HUES48 (cell line): ENCODE data around the gene MMP24.
"Not testable (repeated sequence)": the region's sequence is repeated elsewhere in the genome, so short reads cannot be mapped to it uniquely, and the experiment has no call there.

Experiments used
- H3K27ac ChIP-seq: one replicate; pipeline ENCODE4 v1.7.0; 2013; ENCODE audit warnings: low read depth, low read length, inconsistent platforms
- H3K27me3 ChIP-seq: 2 replicates; pipeline ENCODE4 v1.6.1; 2013; ENCODE audit warnings: mild to moderate bottlenecking, low read length; ENCODE audit not compliant: control insufficient read depth, insufficient read depth
- H3K36me3 ChIP-seq: 2 replicates; pipeline ENCODE4 v1.6.1; 2013; ENCODE audit warnings: low read length; ENCODE audit not compliant: control insufficient read depth, insufficient read depth
- H3K4me1 ChIP-seq: 2 replicates; pipeline ENCODE4 v1.6.1; 2013; ENCODE audit warnings: mild to moderate bottlenecking, low read length; ENCODE audit not compliant: control insufficient read depth, insufficient read depth
- H3K4me3 ChIP-seq: 2 replicates; pipeline ENCODE4 v1.5.1; 2013; ENCODE audit warnings: mild to moderate bottlenecking, low read depth, low read length
- H3K9ac ChIP-seq: 2 replicates; pipeline ENCODE4 v1.6.1; 2013; ENCODE audit warnings: mild to moderate bottlenecking, low read depth, low read length, moderate library complexity
- H3K9me3 ChIP-seq: 2 replicates; pipeline ENCODE4 v1.6.1; 2013; ENCODE audit warnings: low read length; ENCODE audit not compliant: control insufficient read depth, insufficient read depth

MMP24 gene

GRCh38 chr20:35260426-35260825 is 33.9 kb downstream of the MMP24 start:
- H3K9me3 ChIP-seq, result no peaks in the 10 kb centered on the region
- H3K27ac ChIP-seq, result peak overlapping the region; percentile 91
- peaks cover 11% of the 10 kb centered on the region for H3K36me3 ChIP-seq
- H3K4me3 ChIP-seq, result no peak overlapping the region
- no peaks in the 10 kb centered on the region for H3K27me3 ChIP-seq
- no peak overlapping the region for H3K9ac ChIP-seq
- H3K4me1 ChIP-seq, result peaks cover 44% of the 10 kb centered on the region

- H3K9ac ChIP-seq, H3K36me3 ChIP-seq, H3K27me3 ChIP-seq, H3K4me3 ChIP-seq, H3K9me3 ChIP-seq: not testable (repeated sequence)
- peak overlapping the region; percentile 91 for H3K27ac ChIP-seq
- H3K4me1 ChIP-seq, result peaks cover 44% of the 10 kb centered on the region
Measured at GRCh38 chr20:35262321-35262720, 35.8 kb downstream of the MMP24 start.

GRCh38 chr20:35262731-35263531 is 36.4 kb downstream of the MMP24 start:
- Histone ChIP-seq H3K9ac (peak overlapping the region; percentile 87), H3K27ac (peak overlapping the region; percentile 100), H3K4me1 (peaks cover 44% of the 10 kb centered on the region), H3K4me3 (peak overlapping the region; percentile 32; the same call in 1 of the 2 replicates)
- not testable (repeated sequence) for H3K9me3 ChIP-seq, H3K27me3 ChIP-seq, H3K36me3 ChIP-seq

GRCh38 chr20:35263532-35264341 is 37.2 kb downstream of the MMP24 start:
- peaks cover 4% of the 10 kb centered on the region; the same call in 1 of the 2 replicates for H3K36me3 ChIP-seq
- H3K27me3 ChIP-seq, result no peaks in the 10 kb centered on the region
- H3K9ac ChIP-seq, result peak overlapping the region; percentile 87
- H3K4me3 ChIP-seq, result peak overlapping the region; percentile 32; the same call in 1 of the 2 replicates
- H3K27ac ChIP-seq, result peak overlapping the region; percentile 100
- no peaks in the 10 kb centered on the region for H3K9me3 ChIP-seq
- H3K4me1 ChIP-seq, result peaks cover 41% of the 10 kb centered on the region

GRCh38 chr20:35264755-35265154 is 38.3 kb downstream of the MMP24 start:
- Histone ChIP-seq H3K9ac (no peak overlapping the region), H3K4me1 (peaks cover 41% of the 10 kb centered on the region), H3K27me3 (no peaks in the 10 kb centered on the region), H3K4me3 (no peak overlapping the region), H3K27ac (peak overlapping the region; percentile 17), H3K36me3 (peaks cover 8% of the 10 kb centered on the region; the same call in 1 of the 2 replicates), H3K9me3 (no peaks in the 10 kb centered on the region)

- no peak overlapping the region for H3K27ac ChIP-seq
- peaks cover 27% of the 10 kb centered on the region for H3K4me1 ChIP-seq
- H3K9ac ChIP-seq, result no peak overlapping the region
- no peak overlapping the region for H3K4me3 ChIP-seq
- H3K27me3 ChIP-seq, result no peaks in the 10 kb centered on the region
- peaks cover 26% of the 10 kb centered on the region for H3K36me3 ChIP-seq
- H3K9me3 ChIP-seq, result no peaks in the 10 kb centered on the region
Measured at GRCh38 chr20:35267092-35267491, 40.6 kb downstream of the MMP24 start.

- Histone ChIP-seq H3K36me3 (peaks cover 32% of the 10 kb centered on the region), H3K4me3 (no peak overlapping the region)
Measured at GRCh38 chr20:35269055-35269781, 42.7 kb downstream of the MMP24 start.

GRCh38 chr20:35270021-35270902 is 43.8 kb downstream of the MMP24 start:
- H3K9ac ChIP-seq, result no peak overlapping the region
- no peak overlapping the region for H3K27ac ChIP-seq
- no peak overlapping the region for H3K4me3 ChIP-seq
- no peaks in the 10 kb centered on the region for H3K27me3 ChIP-seq
- no peaks in the 10 kb centered on the region for H3K9me3 ChIP-seq
- peaks cover 8% of the 10 kb centered on the region for H3K4me1 ChIP-seq
- peaks cover 32% of the 10 kb centered on the region for H3K36me3 ChIP-seq

More at GRCh38 chr20:35269055-35269781, 42.7 kb downstream of the MMP24 start:
- no peaks in the 10 kb centered on the region for H3K9me3 ChIP-seq
- H3K9ac ChIP-seq, result no peak overlapping the region
- no peaks in the 10 kb centered on the region for H3K27me3 ChIP-seq
- peak overlapping the region; percentile 23 for H3K27ac ChIP-seq
- peaks cover 14% of the 10 kb centered on the region for H3K4me1 ChIP-seq

- Histone ChIP-seq H3K27ac (no peak overlapping the region), H3K4me3 (no peak overlapping the region), H3K4me1 (peaks cover 8% of the 10 kb centered on the region), H3K36me3 (peaks cover 32% of the 10 kb centered on the region), H3K9ac (no peak overlapping the region), H3K27me3 (no peaks in the 10 kb centered on the region), H3K9me3 (no peaks in the 10 kb centered on the region)
Measured at GRCh38 chr20:35271073-35271882, 44.8 kb downstream of the MMP24 start.
